GM12873 (cell line): ENCODE data around the gene ZSWIM4.

Source experiments
- TF ChIP-seq, protein P1 (sequence below): IDR thresholded peaks from 2 replicates; pipeline ENCODE4 v1.5.1; 2012; ENCODE audit warnings: low read depth, mild to moderate bottlenecking, moderate library complexity, low read length, control low read depth; ENCODE audit not compliant: insufficient read depth; ENCODE audit errors: missing control alignments

Gene ZSWIM4

DNA sequence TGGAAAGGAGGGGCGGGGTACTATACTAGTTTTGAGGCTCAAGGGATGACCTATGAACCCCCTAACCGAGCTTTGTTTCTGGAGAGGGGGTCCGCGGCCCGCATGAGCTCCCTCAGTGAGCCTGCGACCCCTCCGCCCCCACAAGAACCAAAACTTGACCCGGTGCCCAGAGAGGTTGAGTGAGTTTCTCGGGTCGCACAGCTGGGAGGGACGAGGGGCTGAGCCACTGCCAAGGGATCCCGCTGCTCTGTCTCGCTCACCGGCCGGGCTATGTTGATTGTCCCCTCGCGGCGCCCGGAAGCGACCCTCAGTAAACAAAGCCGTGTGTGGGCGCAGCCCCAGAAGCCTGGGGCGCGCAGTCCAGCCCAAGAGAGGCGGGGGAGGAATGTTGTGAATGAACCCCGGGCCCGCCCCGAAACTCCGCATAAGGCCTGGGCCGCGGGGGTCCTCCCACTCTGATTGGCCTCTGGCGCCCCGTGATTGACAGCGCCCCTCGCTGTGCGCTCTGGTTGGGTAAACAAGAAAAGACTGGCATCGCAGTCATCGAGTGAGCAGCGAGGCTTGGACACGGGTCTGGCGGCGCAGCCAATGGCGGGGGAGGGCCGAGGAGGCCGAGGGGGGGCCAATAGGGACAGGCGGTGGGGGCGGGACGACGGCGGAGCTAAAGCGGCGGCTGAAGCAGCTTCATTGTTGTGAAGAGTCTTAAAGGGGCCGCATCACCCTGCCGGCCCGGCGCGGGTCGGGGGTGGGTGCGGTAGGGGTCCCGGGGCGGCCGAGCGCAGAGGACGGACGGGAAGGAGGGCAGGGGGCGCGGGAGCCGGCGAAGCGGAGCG, at the start of gene ZSWIM4:
Gene ZSWIM4, plus strand, starts transcription at position 687 of the 833 bp plus-strand sequence. CDS start 206 bp downstream, outside the sequence.
- TF ChIP-seq, protein P1, sequence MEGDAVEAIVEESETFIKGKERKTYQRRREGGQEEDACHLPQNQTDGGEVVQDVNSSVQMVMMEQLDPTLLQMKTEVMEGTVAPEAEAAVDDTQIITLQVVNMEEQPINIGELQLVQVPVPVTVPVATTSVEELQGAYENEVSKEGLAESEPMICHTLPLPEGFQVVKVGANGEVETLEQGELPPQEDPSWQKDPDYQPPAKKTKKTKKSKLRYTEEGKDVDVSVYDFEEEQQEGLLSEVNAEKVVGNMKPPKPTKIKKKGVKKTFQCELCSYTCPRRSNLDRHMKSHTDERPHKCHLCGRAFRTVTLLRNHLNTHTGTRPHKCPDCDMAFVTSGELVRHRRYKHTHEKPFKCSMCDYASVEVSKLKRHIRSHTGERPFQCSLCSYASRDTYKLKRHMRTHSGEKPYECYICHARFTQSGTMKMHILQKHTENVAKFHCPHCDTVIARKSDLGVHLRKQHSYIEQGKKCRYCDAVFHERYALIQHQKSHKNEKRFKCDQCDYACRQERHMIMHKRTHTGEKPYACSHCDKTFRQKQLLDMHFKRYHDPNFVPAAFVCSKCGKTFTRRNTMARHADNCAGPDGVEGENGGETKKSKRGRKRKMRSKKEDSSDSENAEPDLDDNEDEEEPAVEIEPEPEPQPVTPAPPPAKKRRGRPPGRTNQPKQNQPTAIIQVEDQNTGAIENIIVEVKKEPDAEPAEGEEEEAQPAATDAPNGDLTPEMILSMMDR, result no peak

DNA sequence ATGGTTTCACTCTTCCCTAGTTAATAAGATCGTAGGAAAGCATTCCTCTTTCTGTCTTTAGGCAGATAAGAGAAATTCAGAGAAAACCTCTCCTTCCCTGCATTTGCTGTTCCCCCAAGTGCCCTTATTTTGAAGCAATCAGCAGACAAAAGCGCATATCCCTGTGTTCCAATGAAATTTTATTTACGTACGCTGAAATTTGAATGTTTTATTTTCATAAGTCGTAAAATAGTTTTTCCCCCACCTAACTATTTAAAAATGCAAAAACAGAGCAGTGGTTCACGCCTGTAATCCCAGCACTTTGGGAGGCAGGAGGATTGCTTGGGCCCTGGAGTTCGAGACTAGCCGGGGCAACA, 48.2 kb upstream of the ZSWIM4 start:
- TF ChIP-seq, protein P1, result no peak

DNA sequence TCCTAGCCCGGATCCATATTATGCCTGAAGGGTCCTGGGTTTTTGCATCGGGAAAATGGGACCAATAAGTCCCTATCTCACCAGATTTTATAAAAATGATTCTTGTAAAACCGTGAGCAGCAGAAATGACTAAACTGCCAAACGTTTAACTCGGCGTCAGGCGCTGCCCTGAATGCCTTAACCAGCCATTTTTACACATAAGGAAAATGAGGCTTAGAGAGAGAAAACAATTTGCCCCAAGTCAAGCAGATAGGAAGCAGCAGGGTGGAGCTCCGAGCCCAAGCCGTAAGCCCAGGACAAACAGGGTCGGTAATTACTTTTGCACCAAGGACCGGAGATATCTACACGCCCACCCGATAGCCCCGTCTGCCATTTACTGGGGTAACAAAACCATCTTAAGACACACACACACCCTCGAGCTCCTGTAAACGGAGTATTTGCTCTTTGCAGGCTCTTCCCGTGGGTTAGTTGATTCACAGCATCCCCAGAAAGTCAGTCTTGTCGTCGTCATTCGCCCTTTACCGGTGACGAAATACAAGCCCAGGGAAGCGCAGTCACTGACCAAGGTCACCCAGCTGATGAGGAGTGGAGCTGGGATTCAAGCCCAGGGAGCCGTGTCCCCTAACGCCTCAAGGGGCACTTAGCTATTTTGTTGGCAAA, 46.9 kb upstream of the ZSWIM4 start:
- TF ChIP-seq, protein P1, result no peak

DNA sequence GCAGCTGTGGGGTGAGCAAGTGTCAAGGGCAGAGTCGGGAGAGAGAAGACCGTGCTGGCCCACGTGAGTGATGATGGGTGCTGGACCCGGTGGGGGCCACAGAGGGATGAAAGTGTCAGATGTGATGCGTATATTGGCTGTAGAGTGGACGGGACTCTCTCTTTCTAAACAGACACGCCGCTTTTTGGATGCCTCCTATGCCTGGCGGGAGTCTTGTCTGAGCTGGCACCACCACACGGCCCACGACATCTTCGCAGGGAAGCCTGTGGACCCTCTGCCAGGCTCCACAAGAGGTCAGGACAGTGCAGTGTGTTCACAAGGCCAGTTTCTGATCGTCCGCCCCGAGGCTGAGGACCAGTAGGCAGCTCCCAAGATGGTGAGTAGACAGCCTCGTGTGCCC, 43.8 kb upstream of the ZSWIM4 start:
- TF ChIP-seq, protein P1, result no peak

DNA sequence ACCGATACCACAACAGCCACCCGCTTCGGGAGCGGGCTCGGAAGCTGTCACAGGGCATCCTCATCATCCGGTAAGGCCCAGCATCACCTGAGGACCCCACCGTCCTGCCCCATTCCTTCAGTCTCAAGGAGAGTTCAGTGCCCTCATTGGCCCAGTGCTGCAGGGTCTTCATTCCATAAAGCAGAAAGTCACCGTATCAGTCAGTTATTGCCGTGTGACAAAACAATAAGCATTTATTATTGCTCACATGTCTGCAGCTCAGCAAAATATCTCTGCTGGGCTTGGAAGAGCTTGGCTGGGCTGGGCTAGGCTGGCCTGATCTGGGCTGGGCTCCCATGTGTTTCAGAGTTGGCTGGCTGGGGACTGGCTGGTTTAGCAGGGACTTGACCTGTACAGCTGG, 39.0 kb upstream of the ZSWIM4 start:
- TF ChIP-seq, protein P1, result no peak

DNA sequence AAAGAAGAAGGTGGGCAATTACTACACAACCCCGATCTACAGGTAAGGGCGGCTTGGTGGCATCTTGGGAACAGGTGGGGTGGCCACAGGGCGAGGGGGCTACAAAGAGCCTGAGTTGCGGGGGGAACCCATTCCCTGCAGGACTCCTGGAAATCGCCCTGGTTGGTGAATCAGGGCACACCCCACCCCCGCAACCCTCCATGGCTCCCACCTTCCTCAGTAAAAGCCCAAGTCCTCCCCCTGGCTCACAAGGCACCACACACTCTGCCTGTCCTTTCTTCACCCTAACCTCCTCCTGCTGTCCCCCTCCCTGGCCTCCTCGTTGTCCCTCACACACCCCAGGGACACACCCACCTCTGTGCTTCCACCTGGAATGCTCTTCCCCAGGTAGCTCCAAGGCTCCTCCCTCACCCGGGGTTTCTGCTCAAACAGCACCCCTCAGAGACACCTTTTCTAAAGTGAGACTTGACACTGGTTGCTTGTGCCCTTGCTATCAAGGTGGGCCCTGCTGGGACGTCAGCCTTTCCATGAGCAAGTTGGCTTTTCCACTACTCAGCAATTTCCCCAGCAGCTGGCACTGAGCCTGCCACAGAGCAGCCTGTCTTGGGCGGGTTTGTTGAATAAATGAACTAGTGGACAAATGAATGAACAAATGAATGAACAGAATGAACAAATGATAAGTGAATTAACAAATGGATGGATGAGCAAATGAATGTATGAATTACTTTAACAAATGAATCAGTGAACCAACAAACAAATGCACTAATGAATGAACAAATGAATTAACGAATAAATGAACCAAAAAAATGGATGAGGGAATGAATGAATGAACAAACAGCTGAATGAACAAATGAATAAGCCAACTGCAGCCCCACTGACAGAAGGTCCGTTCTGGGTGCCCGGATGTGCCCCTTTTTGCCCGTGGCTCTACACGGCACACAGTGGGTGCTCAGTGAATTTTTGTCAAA, 37.2 kb upstream of the ZSWIM4 start:
- TF ChIP-seq, protein P1, result no peak
